Measurements from ENCODE around the gene GRPEL2.
"Not testable (repeated sequence)": the region's sequence is repeated elsewhere in the genome, so short reads cannot be mapped to it uniquely, and the experiment has no call there.

GRPEL2 gene

DNA sequence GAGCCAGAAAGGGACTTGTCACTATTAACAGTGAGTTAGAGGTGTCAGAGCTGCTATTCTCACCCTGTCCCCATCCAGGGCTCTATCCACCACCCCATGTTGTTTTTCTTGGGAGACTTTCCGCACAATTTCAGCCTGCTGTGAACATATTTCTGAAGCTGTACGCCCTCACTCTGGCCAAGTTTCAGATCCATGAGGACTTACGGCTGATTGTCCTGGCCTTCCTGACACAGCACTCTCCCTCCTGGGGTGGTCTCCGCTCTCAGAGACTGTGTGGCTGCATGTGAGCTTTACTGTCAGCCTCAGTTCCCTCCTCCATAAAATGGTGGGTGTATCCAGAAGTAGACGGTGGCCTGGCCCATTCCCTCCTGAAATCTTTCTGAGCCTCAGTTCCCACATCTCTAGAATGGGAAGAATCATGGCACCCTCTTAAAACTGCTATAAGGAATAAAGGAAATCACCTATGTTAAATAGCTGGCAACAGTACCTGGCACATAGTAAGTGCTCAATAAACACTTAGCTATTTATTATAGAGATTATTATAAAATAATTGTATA, 34.6 kb downstream of the GRPEL2 start:
- DNase-seq, result no peak

DNA sequence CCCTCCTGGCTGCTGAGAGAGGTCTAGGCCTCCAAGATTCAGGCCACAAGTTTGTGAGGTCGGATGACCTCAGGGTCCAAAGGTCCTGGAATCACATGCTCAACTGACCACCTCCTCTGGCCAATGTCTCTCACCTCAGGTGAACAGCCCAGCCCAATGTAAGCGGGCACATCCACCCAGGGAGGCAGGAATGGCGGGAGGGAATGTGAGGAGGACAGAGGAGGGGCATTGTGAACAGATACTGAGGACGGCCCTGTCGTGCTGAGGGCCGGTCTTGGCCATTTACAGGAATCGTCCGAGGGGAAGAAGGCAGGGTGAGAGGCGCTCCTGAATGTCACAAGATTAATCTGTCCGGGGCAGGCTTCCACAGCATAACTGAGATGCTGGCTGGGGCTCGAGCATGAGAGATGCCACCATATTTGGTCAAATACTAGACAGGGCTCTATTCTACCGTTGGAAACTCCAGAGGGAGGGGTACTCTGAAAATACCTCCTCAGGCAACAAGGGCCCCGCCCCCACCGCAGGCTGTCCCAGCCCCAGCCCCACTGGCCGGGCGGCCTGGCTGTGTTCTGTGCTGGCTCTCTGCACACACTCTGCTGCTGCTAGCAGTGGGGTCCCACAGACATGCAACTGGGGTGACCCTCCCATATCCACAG, 35.3 kb downstream of the GRPEL2 start:
- no peak for DNase-seq

DNA sequence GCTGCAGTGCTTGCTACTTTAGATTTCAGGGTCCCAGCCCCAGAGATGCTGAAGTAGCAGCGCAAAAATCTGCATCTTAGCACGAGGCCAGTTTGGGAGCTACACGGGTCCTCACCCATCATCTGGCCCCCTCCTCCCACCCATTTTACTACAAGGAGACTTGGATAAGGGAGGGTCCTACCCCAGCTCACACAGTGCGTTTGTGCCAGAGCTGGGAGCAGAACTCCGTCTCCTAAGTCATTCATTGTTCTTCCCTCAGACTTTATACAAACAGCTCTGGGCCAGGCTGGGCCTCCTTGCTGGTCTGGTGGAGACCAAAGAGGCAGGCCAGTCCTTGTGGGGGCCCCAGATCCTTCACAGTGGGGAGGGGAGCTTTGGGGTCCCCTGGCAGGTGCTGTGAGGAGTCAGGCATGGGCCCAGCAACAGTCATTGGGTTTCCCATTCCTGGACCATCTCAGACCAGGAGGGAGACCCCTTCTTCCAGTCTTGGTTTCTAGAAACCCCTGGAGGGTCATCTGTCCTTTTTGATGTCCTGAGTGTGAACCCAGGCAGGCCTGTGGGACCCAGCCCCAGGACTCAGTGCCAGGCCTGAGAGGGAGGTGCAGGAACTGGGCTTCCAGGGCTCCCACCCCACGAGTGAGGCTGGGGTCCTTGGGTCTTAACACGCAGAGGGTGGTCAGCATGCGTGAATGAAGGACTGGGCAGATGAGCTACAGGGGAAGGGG, 36.1 kb downstream of the GRPEL2 start:
- no peak for DNase-seq

DNA sequence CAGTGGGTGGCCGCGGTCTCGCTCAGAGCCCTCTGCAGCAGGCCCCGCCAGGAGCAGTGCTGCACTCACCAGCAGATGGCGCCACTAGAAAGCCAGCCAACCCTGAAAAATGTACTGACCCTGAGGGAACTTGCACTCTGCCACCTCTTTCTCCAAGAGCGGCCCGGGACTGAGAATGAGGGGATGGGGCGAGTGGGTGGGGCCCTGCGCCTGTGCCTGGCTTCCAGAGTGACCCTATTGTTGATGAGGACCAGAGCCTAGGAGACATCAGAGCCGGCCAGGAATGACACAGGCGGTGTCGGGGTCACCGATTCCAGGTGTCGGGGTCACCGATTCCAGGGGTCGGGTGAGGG, 36.7 kb downstream of the GRPEL2 start:
- DNase-seq, result peak; percentile 55

GRCh38 chr5:149382517-149383220, 37.4 kb downstream of the GRPEL2 start:
- no peak for DNase-seq

GRCh38 chr5:149383399-149383798, 38.1 kb downstream of the GRPEL2 start:
- DNase-seq, result no peak

- DNase-seq, result no peak
Observed at GRCh38 chr5:149386166-149386565, 40.9 kb downstream of the GRPEL2 start.

DNA sequence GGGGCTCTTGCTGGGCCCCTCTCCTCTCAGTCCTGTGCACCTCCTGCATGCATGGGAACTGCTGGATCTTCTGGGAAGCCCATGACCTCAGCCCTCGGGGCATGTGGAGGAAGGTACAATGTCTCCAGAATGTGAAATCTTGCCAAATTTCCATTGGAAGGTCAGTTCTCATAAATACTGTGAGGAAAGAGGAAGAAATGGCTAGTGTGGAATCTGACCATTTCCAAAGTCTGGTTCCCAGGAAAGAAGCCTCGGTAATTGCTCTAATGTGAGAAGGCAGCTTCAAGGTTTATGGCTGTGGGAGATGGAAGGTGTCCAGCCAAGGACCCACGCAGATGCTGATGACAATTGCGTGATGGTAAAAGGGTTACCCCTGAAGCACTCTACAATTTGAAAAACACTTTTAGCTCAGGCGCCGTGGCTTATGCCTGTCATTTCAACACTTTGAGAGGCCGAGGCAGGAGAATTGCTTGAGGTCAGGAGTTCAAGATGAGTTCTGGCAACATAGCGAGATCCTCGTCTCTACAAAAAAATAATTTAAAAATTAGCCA, 41.9 kb downstream of the GRPEL2 start:
- DNase-seq, result no peak

DNA sequence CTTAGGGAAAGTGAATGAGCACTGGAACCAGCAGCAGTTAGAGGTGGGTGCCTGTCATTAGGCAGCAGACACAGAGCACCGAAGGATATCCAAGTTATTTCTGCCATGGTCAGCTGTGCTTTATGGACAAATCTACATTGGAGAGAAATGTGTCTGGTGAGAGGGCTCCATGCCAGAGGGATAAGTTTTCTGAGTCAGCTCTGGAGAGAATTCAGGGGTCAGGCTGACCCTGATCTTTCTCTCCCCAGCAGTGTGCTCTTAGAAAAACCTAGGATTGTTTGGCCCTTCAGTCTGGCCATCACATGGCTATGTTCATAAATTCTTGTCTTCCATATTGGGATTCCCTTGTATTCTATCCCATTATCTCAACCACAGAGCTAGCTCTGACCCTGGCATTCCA, 42.7 kb downstream of the GRPEL2 start:
- DNase-seq, result no peak

DNA sequence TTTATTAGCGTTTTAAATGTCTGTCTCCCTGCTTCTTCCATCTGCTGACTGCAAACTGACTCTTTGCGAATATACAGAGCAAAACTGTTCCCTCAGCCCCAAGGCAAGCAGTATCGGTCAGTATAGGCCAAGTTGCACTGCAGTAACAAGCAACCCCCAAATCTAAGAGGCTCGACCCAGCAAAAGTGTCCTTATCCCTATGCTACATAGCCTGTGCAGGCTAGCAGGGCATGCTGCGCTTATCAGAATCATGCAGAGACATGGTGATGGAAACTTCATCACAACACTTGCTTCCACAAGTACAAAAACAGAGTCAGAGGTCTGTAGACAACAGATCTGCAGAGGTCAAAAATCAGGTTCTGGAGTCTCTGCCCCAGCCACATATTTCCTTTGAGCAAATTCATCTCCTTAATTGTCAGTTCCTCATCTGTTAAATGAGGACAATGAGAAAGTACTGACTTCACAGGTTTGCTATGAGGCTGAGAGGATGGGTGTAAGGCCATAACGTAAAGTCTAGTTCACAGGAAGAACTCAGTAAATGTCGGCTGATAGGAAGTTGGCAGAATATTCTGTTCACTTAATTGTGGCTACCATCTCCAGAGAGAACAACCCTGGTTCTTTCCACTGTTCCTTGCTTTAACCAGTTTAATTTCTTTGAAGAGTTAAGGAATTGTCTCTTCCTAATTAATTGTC, 43.3 kb downstream of the GRPEL2 start:
- DNase-seq, result no peak

GRCh38 chr5:149389552-149390495, 44.5 kb downstream of the GRPEL2 start:
- DNase-seq, result no peak

GRCh38 chr5:149391076-149391475, 45.8 kb downstream of the GRPEL2 start:
- DNase-seq, result not testable (repeated sequence)

DNA sequence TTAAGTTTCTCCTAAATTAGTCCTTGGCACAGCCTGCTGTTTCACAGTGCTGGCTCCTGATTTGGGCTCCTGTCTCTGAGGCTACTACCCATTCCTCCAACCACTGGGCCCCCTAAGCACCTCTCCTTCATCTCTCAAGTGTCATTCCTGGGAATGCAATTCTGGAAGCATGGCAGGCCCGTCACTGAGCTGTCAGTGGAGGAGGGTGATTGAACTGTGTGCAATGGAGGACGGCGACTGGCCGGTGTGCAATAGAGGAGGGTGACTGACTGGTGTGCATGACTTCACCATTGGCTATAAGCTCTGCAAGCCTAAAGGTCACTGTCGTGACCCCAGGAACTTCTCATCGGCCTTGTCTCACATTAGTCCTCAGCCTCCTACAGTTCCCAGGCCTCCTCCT, 46.2 kb downstream of the GRPEL2 start:
- DNase-seq, result no peak

- no peak for DNase-seq
Observed at GRCh38 chr5:149392718-149393117, 47.4 kb downstream of the GRPEL2 start.

- not testable (repeated sequence) for DNase-seq
Observed at GRCh38 chr5:149394996-149395395, 49.7 kb downstream of the GRPEL2 start.

DNA sequence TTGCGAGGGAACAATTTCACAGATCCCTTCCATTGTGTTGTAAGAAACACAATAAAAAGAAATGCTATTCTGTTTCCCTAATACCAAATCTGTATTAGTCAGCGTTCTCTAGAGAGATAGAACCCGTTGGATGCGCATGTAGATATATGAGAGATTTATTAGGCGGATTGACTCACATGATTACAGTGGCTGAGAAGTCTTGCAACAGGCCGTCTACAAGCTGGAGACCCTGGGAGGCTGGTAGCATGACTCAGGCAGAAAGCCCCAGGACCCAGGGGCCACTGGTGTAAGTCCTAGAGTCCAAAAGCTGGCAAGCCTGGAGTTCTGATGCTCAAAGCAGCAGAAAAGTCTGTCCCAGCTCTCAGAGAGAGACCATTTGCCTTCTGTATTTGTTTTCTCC, 52.2 kb downstream of the GRPEL2 start:
- DNase-seq, result no peak

DNA sequence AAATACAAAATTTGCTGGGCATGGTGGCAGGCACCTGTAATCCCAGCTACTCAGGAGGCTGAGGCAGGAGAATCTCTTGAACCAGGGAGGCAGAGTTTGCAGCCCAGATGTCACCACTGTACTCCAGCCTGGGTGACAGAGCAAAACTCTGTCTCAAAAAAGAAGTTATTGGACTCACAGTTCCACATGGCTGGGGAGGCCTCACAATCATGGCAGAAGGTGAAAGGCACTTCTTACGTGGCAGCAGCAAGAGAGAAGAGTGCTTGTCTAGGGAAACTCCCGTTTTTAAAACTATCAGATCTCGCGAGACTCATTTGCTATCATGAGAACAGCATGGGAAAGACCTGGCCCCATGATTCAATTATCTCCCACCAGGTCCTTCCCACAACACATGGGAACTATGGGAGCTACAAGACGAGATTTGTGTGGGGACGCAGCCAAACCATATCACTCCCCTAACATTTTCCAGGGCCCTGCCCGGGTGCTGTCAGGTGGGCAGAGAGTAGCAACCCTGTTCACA, 53.5 kb downstream of the GRPEL2 start:
- DNase-seq, result not testable (repeated sequence)

GRCh38 chr5:149399775-149400174, 54.5 kb downstream of the GRPEL2 start:
- DNase-seq, result no peak

DNA sequence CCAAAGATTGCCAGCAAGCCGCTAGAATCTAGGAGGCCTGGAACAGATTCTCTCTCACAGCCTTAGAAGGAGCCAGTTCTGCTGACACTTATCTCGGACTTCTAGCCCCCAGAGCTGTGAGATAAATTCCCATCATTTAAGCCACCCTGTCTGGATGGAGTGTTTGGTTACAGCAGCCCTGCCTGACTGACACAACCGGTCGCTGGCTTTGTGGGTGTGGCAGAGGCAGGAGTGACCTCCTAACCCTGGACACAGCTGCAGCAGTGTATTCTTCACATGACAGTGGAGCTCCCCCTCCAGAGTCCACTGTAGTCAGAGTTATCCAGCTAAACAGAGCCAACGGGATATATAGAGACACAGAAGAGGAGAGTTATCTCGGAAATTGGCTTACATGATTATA, 55.0 kb downstream of the GRPEL2 start:
- no peak for DNase-seq

GRCh38 chr5:149401051-149401450, 55.8 kb downstream of the GRPEL2 start:
- no peak for DNase-seq

DNA sequence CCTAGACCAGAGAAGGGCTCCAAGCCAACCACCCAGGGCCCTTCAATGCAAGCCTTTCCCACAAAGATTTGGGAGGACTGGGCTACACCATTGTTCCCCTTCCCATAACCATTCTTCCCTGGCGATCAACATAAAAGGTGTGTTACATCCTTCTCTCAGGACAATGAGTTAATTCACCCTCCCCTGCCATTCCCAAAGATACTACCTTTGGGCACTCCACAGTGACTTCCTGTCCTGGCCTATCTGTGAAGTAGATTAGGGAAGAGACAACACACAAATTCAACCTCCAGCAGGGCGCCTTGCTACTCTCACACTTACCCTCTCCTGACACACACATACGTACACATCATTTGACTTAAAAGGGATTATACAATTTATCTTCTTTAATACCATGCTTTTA, 57.0 kb downstream of the GRPEL2 start:
- no peak for DNase-seq
